Peyer's patch (tissue), 4 donors: ENCODE measurements around the gene OMG.

Experiments
- CTCF ChIP-seq, 6 experiments: fragments of 450-650 bp in 4 of 6; fragments of 200-600 bp in 2 of 6; sonication (generic) in 1 of 6; IDR thresholded peaks; one replicate each; pipeline ENCODE4 v1.5.1; 2017 to 2019; ENCODE audit warnings: antibody characterized with exemption in 6 of 6, mild to moderate bottlenecking in 3 of 6, moderate library complexity in 1 of 6
- POLR2A ChIP-seq, 2 donors: fragments of 450-650 bp; IDR thresholded peaks; one replicate each; pipeline ENCODE4 v1.5.1; 2017; ENCODE audit warnings: antibody characterized with exemption in 2 of 2, mild to moderate bottlenecking in 2 of 2, moderate library complexity in 2 of 2

DNA sequence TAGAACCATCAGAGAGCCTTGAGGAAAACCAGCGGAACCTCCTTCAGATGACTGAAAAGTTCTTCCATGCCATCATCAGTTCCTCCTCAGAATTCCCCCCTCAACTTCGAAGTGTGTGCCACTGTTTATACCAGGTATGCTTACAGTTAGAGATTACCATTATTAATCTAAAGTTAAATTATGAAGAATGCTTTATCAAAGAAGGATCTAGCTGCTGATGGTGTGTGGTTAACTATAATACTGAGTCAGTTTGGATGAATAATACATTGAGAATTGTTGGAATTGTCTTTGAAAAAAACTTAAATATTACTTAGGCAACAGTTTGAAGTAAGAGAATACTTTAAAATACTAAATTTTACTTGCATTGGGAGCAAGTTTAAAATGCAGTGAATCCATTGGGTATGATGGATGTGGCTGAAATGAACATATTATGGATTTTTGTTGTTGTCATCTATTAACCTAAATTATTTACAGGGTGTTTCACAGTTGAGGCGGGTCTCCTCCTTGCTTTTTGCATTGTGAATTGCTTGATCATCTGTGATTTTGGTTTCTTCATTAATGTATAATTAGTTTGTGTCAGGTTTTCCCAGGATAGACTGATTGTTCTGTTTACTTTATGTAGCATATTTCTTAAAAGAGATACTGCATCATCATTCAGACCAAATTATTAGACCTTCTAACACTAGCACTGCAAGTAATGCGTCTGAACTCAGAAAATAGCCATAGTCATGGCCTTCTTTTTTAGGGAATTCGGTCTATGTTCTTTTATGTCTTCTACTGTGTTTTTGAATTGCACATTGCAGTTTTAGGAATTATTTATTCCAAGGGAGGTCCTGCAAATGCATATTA, 47.8 kb downstream of the OMG start:
- TF ChIP-seq CTCF (IDR thresholded peaks at IDR 0.05), result no peak
- TF ChIP-seq POLR2A (IDR thresholded peaks at IDR 0.05), result no peak
